Epidermal melanocyte (primary cell): ENCODE measurements around the gene RAD51.
A peak's percentile ranks its signal among the peaks of the same experiment; 100 is the strongest.

Experiments used
- DNase-seq: peaks from one replicate; pipeline ENCODE4 v3.0.0; 2011; ENCODE audit warnings: low spot score; ENCODE audit not compliant: insufficient read length

The RAD51 gene

GRCh38 chr15:40722354-40722753 is 27.4 kb downstream of the RAD51 start:
- DNase-seq: no peak

DNA sequence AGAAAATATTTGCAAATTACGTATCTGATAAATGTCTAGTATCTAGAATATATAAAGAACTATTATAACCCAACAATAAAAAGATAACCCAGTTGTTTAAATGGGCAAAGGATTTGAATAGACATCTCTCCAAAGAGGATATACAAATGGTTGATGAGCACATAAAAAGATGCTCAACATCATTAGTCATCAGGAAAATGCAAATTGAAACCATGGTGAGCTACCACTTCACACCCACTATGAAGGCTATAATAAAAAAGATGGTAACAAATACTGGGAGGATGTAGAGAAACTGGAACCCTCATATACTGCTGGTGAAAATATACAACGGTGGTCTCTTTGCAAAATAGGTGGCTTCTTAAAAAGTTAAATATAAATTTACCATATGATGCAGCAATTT is 28.0 kb downstream of the RAD51 start:
- no peak for DNase-seq

DNA sequence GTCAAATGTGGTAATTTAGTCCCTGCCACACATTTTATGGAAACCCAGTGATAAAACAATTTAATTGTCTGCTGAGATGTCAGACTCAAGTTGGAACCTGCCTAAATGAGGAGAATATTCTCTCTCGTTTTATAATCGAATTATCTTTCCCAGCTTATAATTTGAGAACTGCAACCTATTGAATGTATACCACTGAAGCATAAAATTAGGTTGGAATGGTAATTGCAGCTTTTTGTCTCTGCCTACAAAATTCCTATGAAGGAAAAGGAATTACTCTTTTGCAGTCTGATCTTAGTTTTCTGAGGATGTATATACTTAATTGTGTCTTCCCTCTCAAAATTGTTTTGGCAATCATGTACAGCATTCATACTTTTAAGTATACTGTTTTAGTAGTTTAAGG is 28.9 kb downstream of the RAD51 start:
- no peak for DNase-seq

DNA sequence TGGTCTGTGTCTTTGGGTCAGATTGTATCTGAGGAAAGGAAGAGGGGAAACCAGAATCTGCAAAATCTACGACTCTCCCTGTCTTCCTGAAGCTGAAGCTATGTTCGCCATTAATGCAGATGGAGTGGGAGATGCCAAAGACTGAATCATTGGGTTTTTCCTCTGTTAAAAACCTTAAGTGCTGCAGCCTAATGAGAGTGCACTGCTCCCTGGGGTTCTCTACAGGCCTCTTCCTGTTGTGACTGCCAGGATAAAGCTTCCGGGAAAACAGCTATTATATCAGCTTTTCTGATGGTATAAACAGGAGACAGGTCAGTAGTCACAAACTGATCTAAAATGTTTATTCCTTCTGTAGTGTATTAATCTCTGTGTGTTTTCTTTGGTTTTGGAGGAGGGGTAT is 36.1 kb downstream of the RAD51 start:
- no peak for DNase-seq

DNA sequence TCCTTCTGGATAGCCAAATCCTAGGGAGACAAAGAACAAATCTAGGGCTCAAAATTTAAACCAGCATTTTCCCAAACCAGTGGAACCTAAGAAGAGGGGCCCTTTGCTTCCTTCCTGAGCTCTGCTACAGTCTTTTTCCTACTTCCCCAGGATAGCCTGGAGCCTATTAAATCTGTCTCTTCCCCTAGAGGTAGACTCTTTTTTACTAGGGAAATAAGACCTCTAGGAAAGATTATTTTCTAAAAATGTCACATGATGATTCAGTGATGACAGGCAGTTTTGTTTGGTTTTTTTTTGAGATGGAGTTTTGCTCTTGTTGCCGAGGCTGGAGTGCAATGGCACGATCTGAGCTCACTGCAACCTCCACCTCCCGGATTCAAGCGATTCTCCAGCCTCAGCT is 41.6 kb downstream of the RAD51 start:
- no peak for DNase-seq

- DNase-seq: no peak
Observed at GRCh38 chr15:40737048-40737447, 42.1 kb downstream of the RAD51 start.

DNA sequence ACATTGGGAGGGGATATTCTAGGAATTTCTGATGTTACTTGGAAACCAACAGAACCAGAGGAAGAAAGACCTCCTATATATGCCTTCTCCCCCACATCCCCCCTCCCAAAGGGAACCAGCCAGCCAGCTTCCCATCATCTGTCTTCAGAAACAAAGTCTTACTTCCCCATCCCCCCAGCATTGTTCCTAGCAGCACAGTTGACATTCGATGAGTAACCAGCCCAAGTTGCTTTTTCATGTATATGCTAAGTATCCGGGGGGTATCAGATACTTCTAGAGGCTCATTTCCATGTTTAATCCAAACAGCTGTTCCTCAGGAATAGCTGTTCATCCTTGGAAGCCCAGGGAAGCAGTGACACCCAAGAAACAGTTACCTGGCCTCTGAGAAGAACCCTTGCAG is 44.1 kb downstream of the RAD51 start:
- no peak for DNase-seq

- DNase-seq: no peak
Observed at GRCh38 chr15:40739854-40740253, 44.9 kb downstream of the RAD51 start.

- no peak for DNase-seq
Observed at GRCh38 chr15:40743485-40743901, 48.5 kb downstream of the RAD51 start.

DNA sequence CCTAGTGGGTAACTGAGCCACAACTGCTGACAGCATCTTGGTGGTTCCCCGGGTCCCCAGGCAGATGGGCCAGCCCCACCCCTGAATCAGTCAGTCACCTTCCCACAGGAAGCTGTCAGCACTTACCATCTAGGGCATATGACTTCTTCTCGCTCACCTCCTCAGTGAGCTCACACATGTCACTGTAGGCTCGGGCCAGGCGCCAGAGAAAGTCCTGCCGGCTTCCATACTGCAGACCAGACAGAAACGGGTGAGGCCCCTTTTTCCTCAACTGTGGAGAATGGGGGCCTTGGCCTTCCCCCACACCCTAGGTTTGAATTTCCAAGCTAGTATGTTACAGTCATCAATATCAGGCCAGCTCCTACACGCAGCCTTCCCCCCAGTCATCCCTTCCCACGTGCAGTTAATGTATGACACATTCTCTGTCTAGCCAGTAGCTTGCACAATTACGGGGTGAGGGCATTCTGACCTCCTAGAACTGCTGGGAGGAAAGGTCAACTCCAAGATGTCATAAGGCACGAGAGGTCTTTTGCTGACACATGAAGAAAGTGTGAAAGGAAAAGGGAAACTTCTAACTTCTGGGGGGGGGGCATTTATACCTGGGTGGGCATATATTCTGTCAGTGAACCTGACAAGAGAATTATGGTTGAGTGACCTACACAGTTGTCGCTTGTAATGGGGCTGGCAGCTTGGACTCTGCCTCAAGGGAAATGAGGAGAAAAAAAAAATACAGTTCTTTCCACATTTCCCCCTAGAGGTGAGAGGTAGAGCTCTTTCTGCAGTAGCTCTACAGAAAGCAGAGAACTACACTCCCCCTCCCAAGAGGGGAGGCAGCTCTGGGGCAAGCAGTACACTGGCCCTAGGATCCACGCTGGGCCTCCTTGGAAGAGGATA is 49.2 kb downstream of the RAD51 start:
- no peak for DNase-seq

GRCh38 chr15:40744815-40745152 is 49.8 kb downstream of the RAD51 start:
- DNase-seq: no peak

DNA sequence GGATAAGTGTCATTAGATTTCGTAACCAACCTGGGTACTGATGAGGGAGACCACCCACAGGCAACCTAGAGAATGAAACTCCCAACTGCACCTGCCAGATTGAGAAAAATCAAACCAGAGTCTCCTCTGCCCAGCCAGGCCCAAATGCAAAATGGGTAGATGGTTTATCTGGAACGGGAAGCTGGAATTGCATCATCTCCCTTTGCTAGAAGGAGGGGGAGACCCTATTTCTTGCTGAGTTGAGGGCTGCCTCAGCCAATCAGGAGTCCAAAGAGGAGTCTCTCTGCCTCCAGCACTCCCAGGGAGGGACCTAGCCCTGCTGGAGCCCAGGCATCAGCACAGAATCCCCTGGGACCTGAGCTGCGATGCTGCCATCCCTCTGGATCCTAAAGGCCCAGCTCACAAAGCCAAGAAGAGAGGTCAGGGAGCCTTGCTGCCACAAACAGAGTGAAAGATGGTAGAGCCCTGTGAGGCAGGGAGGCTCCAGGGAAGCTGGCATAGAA is 52.0 kb downstream of the RAD51 start:
- DNase-seq: no peak

DNA sequence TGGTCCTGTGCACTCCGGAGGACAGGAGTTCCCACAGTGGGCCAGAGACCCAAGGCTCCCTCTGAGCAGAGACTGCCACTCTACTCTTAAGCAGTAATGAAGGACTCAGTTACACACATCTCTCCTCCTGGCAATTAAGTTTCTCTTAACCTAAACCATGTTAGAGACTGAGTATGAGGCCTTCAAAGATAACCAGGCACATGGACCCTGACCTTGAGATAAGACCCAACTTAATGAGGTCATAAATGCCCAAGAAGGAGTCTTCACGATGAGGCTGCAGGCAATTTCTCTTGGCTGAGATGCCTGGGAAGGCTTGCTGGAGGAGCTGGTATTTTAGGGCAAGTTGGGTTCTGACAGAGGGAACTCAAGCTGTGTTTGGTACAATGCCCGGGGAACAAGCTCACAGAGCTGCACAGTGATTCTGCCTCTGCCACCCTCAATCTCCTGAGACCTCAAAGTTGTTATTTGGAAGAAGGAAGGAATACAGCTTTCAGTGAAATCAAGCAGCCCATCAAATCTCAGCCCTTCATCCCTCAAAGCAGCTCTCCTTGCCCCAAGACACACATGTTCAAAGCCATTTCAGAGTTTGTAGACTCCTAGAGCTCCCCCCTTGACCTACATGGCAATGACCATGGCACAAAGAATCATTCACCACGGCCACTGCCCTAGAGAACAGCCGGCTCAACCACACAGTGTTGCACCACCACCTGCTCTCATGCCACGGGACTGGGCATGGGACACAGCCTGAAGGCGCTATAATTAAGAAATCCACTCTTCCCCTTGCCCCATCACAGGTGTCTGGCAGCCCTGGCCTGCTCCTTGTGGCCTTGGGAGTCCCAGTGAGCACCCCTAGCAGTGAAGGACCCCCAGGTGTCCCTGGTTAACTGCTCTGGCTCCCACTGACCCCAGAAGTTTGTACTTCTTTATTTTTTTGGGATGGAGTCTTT is 53.0 kb downstream of the RAD51 start:
- no peak for DNase-seq

DNA sequence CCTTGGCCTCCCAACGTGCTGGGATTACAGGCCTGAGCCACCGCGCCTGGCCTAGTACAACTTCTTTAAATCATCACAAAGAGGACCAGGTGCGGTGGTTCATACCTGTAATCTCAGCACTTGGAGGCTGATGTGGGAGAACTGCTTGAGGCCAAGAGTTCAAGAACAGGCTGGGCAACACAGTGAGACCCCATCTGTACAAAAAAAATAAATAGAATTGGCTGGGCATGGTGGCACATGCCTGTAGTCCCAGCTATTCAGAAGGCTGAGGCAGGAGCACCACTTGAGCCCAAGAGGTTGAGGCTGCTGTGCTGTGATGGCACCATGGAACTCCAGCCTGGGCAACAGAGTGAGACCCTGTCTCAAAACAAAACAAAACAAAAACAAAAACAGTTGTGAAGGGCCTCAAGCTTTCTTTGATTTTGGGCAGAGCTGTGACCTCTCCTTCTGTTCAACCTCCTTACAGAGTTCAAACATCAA is 54.2 kb downstream of the RAD51 start:
- DNase-seq: no peak

GRCh38 chr15:40750885-40751284 is 55.9 kb downstream of the RAD51 start:
- DNase-seq: no peak

DNA sequence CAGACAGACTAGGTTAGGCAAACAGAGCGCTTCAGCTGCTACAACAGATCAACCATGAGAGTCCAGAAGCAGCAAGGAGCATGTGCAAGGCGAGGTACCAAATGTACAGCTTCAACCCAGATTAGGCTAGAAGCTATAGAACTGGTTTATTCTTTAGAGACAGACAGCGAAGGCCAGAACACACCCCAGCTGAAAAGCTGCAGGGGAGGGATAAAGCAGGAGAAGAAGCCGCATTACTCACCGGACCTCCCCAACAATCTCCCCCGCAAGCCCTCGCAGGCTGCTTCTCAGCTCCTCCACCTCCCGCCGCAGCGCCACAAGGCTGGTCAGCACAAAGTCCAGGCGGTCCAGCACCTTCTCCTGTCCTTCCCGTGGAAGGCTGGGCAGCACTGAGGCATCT is 56.8 kb downstream of the RAD51 start:
- no peak for DNase-seq

DNA sequence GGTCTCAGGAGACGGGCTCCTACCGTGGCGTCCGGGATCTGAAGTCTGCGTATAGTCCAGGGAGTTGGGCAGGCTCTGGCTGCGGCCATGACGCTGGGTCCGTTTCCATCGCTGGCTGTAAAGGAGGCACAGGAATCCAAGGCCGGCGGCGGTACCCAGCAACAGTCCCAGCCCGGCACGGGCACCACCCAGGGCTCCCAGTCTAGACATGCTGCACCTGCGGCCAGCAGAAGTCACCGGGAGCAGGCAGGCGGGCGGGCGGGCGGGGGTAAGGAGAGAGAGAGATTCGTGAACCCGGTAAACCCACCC is 59.6 kb downstream of the RAD51 start:
- DNase-seq: no peak

DNA sequence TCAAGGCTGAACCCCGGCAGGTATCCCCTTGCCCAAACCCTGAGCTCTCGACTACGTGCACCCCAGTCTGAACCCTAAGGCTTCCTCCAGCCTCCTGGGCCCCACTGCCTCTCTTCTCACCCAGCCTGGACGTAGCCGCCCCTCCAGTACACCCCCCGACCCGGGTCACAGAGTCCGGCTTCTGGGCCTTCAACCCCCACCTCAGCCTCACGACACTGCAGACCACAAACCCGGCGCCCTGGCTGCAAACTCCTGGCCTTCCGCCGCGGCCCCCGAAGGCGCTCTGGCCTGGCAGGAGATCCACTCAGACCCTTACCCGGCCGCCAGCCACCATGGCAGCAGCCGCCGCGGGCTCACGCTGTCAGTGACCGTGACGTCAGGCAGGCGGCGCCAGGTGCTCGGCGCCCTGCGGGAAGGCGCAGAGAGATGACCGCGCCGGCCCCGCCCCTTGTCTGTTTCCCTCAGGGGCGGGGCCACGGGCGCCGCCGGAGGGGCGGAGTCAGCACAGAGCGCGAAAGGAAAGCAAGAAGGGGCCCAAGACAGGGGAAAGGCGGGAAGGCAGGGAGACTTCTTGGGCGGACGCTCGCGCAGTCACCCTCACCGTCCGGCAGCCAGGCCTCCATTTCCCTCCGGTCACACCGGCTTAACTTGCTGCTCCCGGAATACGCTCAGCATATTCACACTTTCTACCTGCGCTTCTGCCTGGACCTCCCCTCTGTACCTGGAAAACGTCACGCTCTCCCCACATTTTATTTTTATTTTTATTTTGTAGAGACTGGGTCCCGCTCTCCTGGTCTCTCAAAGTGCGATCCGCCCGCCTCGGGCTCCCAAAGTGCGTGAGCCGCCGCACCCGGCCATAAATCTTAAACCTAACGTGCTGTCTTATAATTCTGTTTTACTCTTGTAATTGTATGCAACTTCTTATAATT is 60.2 kb downstream of the RAD51 start, which contains the start of gene RMDN3:
TSS of gene RMDN3 (minus strand) at position 372 of the 929 bp plus-strand sequence. CDS start 471 bp downstream, outside the sequence.
- DNase-seq: peak; percentile 54

DNA sequence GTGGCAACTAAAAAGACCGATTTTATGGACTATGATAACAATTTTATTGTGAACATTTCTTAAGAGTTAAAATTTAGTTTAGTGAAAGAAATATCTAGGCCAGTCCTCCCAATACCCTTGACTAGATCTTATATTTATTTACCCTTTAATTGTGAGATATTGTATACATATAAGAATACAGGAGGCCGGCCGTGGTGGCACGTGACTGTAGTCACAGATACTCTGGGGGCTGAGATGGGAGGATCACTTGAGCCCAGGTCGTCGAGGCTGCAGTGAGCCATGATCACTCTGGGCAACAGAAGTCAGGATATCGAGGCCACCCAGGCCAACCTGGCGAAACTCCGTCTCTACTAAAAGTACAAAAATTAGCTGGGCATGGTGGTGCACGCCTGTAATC is 60.8 kb downstream of the RAD51 start:
- no peak for DNase-seq

GRCh38 chr15:40756938-40757337 is 62.0 kb downstream of the RAD51 start:
- no peak for DNase-seq

DNA sequence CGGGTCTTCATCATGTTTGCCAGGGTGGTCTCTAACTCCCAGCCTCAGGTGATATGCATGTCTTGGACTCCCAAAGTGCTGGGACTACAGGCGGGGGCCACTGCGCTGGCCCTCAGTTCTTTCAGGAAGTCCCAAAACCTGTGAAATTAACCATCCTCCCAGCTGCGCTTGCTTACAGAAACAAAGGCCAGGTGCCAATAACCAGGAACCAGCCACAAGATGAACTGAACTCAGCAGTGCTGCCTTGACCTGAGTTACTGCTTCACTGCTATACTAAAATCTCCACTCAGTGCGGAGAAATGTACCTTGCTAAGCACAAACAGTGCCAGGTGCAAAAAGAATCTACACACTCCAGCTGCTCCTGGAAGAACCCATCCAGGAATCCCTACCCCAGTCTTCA is 65.0 kb downstream of the RAD51 start:
- DNase-seq: no peak
